ENCODE data around the gene HDAC4.

- no peak for TF ChIP-seq CBFB (CRISPR knock-in tag; IDR thresholded peaks at IDR 0.05; ENCODE audit: low read depth)
- TF ChIP-seq, protein P1, sequence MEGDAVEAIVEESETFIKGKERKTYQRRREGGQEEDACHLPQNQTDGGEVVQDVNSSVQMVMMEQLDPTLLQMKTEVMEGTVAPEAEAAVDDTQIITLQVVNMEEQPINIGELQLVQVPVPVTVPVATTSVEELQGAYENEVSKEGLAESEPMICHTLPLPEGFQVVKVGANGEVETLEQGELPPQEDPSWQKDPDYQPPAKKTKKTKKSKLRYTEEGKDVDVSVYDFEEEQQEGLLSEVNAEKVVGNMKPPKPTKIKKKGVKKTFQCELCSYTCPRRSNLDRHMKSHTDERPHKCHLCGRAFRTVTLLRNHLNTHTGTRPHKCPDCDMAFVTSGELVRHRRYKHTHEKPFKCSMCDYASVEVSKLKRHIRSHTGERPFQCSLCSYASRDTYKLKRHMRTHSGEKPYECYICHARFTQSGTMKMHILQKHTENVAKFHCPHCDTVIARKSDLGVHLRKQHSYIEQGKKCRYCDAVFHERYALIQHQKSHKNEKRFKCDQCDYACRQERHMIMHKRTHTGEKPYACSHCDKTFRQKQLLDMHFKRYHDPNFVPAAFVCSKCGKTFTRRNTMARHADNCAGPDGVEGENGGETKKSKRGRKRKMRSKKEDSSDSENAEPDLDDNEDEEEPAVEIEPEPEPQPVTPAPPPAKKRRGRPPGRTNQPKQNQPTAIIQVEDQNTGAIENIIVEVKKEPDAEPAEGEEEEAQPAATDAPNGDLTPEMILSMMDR (IDR thresholded peaks at IDR 0.05) = no peak
- no peak for TF ChIP-seq CREB1 (CRISPR knock-in tag; IDR thresholded peaks at IDR 0.05)
- TF ChIP-seq, protein P2, sequence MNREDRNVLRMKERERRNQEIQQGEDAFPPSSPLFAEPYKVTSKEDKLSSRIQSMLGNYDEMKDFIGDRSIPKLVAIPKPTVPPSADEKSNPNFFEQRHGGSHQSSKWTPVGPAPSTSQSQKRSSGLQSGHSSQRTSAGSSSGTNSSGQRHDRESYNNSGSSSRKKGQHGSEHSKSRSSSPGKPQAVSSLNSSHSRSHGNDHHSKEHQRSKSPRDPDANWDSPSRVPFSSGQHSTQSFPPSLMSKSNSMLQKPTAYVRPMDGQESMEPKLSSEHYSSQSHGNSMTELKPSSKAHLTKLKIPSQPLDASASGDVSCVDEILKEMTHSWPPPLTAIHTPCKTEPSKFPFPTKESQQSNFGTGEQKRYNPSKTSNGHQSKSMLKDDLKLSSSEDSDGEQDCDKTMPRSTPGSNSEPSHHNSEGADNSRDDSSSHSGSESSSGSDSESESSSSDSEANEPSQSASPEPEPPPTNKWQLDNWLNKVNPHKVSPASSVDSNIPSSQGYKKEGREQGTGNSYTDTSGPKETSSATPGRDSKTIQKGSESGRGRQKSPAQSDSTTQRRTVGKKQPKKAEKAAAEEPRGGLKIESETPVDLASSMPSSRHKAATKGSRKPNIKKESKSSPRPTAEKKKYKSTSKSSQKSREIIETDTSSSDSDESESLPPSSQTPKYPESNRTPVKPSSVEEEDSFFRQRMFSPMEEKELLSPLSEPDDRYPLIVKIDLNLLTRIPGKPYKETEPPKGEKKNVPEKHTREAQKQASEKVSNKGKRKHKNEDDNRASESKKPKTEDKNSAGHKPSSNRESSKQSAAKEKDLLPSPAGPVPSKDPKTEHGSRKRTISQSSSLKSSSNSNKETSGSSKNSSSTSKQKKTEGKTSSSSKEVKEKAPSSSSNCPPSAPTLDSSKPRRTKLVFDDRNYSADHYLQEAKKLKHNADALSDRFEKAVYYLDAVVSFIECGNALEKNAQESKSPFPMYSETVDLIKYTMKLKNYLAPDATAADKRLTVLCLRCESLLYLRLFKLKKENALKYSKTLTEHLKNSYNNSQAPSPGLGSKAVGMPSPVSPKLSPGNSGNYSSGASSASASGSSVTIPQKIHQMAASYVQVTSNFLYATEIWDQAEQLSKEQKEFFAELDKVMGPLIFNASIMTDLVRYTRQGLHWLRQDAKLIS (CRISPR knock-in tag; IDR thresholded peaks at IDR 0.05; ENCODE audit: borderline replicate concordance) = no peak
- no peak for TF ChIP-seq TEAD4 (CRISPR knock-in tag; IDR thresholded peaks at IDR 0.05)
- no peak for TF ChIP-seq RELA (CRISPR knock-in tag; IDR thresholded peaks at IDR 0.05; ENCODE audit: borderline replicate concordance)
- no peak for TF ChIP-seq ZNF121 (CRISPR knock-in tag; IDR thresholded peaks at IDR 0.05)
- no peak for TF ChIP-seq GABPB1 (CRISPR knock-in tag; IDR thresholded peaks at IDR 0.05)
Observed at GRCh38 chr2:239056611-239057010, 344.2 kb downstream of the HDAC4 start.

Measured in WTC11 (cell line).